NCI-H2107 treated with DMSO at 0.1 percent for 48 hours (cell line): ENCODE data around the gene SLC12A7.
"Not testable (repeated sequence)": the region's sequence is repeated elsewhere in the genome, so short reads cannot be mapped to it uniquely, and the experiment has no call there.

Experiments
- DNase-seq: peaks from one replicate; lab custom pipeline; 2025; ENCODE audit not compliant: unreplicated experiment; lab: John Stamatoyannopoulos, UW

SLC12A7 gene

DNA sequence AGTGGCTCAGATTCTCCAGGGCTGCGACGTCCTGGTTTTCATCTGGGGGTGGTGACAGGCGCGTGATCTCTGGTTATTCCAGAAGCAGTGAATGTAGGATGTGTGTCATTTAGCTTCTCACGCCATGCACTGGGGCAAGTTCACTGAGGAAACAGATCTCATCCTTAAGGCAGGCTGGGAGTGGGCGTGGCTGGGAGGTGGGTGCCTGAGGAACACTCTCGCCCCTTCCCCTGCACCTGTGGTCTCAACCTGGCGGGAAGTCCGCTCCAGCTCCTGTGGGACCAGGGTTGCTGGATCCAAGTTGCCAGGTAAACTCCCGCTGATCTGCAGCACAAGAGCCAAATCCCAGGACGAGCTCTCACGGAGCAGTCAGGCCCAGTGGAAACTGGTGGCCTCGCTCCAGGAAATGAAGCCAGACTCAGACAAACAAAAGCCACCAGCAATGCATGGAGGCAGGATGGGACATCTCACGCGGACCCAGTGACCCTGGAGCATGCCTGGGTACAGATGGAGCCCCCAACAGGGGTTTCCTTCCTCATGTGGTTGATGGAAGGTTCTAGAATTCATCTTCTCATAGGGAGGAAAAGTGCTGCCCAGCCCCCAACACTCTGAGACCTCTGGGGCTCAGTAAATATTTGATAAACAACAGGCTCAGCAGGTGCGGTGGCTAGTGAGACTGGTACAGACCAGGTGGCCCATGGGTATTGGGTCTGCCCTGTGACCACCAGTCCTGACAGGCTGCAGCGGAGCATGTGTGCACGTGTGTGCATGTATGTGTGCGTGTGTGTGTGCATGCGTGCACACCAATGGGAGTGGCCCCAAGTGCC is 16.3 kb upstream of the SLC12A7 start:
- peak; percentile 54 for DNase-seq

DNA sequence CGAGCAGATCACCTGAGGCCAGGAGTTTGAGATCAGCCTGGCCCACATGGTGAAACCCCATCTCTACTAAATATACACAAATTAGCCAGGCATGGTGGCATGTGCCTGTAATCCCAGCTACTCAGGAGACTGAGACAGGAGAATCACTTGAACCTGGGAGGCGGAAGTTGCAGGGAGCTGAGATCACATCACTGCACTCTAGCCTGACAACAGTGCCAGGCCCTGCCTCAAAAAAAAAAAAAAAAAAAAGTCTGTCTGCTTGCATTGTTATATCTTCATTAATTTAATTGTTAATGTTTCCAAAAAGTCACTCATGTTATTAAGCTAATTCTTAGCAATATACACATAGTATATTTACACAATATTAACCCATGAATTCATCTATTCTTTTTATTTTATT is 13.8 kb upstream of the SLC12A7 start:
- not testable (repeated sequence) for DNase-seq

DNA sequence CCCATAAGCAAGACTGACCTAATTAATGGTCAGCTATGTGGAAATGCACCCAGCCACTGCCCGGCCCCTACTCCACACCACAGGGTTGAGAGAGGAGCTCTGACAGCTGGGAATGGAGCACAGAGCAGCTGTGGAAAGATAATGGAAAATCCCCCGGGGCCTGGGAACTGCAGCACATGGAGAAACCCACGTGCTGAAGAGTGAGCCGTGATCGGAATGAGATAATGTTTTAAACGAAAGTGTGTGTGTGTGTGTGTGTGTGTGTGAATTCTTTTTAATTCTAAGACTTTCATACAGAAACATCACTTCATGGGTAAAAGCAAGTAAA is 13.1 kb upstream of the SLC12A7 start:
- no peak for DNase-seq

DNA sequence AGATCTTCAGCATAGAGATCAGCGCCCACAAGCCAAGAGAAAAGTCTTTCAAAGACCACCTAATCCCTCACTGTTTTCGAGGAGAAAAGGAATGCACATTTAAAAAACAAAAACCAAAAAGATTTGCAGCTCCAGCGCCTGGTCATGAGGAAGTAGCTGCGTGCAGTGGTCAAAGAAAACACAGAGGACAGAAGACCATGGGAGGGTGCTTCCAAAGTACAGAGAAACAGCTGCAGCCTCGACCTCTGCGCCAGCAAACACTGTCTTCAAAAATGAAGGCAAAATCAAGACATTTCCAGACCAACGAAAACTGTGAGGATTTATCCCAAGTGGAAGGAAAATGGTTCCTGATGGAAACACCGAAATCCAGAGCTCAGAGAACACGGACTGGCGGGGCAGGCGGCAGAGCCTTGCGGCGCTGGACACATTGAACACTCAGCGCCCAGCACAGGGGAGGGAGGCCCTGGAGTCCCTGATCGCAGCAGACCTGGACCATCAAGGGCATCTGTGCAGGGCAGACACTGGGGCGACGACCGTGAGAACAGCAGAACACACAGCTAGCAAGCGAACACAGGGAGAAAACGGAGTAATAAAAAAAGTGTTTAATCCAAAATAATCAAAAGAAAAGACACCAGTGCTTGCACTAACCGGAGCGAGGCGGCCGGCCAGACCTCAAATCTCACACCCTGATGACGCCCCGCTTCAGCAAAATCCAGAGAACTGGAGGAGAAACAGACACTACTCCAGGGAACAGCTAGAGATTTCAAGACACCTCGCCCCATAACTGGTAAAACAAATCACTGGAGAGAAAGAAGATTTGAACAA is 12.6 kb upstream of the SLC12A7 start:
- DNase-seq = no peak

DNA sequence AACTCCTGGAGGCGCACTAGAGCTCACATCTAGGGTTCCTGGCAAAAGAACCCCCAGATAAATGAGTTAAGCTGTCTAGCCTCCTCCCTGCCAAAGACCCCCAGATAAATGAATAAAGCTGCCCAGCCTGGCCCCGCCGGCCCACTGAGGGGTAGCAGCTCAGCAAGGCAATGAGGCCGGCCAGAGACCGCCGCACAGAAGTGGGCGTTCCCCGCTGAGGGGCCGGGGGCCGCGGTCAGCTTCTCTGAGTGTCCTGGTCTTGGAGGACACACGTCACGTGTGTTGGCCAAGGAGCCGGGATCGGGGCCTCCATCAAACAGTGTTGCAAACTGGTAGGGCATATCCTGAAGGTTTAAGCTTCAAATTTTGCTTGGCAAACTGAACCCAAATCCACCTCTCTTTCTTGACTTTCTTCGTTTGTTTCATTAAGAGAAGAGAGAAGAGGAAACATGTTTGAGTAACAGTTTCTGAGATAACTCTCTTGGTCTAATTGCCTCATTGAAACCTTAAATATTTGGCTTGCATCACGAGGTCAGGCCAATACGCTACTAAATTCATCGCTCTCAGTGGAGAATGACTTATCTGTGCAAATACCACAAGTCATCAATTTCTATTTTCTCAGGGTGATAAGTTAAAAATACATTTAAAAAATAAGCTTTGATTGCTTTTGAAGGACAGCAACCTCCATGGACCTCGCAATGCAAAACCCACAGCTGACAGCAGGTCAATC is 11.7 kb upstream of the SLC12A7 start:
- no peak for DNase-seq

DNA sequence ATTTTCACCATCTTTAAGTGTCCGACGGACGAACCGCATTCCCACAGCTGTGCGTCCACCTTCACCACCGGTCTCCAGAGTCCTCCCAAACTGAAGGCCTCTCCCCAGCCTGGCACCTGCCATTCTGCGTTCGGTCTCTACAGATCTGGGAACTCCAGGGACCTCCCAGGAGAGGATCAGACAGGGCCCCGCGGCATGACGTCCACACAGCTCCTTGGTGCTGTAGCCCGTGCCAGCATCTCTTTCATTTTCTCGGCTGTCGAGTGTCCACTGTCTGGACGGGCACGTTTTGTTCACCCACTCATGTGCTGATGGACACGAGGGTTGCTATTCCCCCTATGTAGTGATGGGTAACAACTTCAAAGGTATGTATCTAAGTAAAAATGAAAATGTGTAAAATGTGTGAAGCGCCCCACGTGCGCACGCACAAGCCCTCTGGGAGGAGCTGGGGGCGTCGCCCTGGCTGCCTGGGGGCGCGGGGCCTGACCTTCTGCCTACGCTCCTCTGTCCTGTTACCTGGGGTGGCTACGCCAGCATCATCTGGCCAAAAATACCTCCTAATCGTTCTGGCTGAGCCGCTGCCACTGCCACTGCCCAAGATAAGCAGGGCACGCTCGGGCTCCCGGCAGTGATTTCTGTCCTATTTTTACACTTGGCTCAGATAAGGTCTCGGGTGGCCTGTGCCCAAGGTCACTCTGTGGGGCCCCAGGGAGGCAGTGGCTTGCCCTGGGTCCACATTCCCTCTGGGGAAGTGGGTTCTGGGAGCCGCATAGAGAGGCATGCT is 10.8 kb upstream of the SLC12A7 start:
- DNase-seq = no peak

DNA sequence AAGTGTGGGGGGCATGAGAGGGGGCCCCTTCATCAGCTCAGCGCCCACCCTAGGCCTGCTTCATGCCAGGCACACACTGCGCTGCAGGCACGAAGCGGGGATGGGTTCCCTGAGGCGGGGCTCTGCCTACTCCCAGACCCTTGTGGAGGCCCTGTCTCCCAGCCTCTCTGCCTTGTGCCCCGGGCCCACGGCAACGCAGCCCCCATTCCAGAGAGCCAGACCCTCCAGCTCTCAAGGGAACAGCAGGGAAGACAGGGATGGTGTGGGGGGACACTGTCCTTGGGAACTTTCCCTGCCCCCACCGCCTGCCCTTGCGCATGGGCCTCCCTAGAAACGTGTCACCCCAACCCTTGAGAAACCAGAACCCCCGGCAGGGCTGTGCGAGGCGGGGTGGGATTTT is 10.0 kb upstream of the SLC12A7 start:
- no peak for DNase-seq

DNA sequence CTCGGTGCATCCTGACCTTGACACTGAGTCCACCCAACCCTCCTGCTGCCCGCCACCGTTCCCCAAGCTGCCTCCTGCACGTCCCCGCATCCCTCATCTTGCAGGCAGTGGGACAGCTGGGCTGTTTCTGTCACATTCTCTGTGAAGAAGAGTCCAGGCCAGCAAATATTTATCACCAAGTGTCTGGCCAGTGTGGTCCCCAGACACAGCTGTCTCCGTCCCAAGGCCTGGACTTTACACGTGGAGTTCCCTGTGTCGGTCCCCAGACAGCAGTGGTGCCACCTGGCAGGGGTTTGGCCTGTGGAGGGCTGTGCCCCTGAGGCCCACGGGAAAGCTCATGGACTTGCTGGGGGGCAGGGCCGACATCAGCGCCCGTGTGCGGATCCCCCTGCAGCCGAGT is 9.2 kb upstream of the SLC12A7 start:
- DNase-seq = no peak

DNA sequence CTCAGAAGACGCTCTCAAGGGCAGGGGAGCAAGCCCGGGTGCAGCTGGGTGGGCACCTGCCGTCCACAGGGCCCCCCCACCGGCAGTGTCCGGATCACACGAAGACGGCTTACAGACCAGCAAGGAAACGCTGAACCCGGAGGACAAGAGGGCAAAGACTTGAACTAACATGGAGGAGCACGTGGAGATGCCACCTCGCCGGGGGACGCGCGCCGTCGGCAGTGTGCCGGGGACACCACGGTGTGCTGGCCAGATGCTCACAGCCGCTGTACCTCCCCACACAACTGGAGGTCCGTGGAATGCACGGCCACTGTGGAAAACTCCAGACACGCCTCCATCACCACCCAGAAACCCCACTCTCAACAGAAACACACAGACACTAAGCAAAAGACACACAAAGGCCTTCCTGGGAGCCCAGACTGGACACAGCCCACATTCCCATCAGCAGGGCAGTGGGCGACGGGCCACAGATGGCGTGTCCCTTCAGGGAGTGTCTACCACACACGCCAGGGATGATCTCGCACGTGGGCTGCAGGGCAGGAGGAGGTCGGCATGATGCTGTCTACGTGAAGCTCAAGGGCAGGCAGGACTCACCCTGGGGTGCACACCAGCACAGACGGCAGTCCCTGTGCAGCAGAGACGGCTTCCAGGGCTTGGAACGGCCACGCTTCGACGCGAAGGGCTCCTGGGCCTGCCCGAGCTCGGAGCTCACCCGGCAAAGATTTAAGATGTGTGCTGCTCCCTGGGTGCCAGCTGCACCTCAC is 8.6 kb upstream of the SLC12A7 start:
- no peak for DNase-seq

DNA sequence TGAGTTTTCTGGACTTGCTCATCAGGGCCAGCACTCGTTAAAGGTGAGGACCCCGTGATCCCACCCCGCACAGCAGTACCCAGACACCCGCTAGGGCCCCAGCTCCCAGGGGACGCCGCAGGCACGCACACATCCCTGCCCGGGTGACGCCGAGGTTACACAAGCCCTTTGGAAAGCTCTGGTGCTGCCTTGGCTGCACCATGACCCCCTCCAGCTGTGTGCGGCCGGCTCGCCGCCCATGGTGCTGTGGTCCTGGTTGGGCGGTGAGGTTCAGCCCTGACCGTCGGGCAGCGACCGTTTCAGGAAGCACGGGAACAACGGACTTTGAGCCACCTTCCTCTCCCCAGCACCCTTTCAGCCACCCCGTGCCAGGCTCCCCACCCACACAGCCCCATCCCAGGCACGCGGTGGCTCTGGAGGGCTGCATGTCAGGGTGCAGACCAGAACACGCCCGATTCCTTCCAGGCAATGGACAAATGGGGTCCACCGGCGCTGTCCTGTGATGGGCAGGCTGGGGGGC is 7.5 kb upstream of the SLC12A7 start:
- DNase-seq = no peak

DNA sequence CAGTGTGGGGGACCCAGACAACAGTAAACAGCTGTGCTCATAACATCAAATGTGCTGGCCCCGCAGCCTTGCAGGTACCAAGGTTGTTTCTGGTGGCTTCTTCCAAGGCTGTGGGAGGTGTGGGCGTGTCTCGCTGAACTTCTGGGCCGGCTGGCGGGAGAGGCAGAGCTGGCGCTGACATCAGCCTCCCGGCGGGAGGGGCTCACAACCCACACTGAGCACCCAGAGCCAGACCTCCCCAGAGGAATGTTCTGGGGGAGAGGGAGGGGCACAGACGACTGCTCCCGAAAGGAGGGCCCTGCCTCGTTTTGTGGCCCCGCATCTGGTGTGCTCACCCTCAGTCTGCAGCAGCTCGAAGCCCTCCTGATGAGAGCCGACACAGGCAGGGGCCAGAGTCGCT is 6.9 kb upstream of the SLC12A7 start:
- no peak for DNase-seq

DNA sequence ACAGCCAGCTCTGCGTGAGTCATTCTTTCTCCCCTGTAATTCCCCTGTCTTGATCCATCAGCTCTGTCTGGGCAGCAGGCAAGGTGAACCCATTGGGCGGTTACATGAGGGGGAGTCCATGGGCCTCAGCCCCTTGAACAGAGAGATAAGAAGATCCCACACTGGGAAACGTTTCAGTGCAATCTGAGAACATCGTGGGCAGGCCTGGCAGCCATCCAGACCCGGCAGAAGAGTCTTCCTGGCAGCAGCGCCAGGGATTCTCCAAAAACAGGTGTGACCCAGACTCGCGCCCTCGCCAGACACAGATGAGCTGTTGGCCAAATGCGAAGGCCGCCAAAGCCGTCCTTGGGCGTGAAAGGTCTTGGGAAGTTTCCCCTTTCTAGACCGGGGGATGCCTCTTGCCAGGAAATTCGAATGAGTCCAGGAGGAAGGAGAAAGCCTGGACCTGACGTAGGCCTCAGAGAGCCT is 6.4 kb upstream of the SLC12A7 start:
- DNase-seq = peak; percentile 64

DNA sequence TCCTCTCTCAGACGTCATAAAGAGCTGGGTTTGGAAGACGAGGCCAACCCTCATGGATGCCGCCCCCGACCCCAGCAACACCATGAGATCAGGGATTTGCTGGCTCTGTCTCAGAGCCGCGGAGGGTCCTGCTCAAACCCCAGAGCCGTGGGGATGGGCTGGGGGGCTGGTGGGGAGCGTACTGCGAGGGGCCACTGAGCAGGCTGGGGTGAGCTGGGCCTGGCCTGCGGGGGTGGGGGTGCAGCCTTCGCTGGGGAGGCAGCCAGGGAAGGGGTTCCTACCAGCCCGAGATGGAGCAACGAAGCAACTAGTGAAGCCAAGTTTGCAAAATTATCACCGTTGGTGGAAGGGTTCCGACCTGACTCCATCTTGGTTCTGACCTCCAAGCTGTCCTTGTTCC is 5.1 kb upstream of the SLC12A7 start:
- DNase-seq = no peak

DNA sequence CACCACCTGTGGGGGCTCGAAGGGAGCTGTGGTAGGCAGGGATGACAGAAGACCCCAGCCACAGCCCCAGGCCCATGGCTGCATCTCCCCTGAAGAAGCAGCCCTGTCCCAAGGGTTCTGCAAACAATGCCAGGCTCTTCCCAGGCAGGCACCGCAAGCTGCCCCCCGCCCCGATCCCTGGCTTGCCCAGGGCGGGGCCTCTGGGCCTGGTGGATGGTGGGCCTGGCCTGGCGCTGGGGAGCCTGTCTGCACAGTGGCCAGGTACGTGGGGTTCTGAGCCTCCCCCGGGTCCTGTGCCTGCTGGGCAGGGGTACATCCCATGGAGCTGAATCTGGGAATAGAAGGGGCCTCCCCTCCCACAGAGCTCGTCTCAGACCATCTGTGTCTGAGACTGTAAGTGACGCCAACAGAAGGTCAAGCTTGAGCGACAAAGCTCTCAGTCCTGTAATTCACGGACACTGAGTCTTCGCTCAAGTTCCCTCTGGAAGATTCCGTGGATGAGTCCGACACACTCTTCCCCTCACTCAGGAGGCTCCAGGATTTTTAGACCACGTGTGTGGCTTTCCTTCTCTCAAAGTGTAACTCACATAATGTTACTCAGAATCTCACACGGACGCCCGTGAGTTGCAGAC is 4.4 kb upstream of the SLC12A7 start:
- DNase-seq = no peak

DNA sequence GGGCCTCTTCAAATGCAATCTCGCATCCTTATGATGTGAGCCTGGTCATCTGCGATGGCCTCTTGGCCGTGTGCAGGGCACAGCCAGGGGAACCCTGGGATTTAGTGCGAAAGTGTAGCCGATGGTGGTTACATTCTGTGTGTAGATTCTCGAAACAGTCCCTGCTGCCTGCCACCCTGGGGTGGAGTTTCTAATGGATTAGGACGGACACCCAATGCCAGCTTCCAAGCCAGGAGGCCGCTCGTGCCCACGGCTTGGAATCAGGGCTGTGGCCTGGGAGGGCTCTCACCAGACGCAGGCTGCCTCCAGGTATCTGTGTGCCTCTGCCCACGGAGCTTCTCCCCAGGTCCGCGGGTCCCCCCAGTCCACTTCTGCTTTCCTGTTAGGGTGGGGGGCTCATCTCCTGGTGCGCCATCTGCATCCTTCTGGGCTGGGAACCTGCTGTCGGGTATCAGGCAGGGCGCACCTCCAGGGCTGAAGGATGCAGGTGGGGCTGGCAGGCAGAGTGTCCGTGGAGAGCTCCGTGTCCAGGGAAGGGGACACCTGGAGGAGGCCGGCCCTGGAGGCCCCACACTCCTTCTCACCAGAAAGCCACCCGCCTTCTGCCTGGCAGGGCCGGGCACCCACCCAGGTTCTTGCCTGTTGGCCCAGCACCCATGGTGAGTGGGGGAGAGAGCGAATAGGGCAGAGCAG is 3.4 kb upstream of the SLC12A7 start:
- DNase-seq = no peak

DNA sequence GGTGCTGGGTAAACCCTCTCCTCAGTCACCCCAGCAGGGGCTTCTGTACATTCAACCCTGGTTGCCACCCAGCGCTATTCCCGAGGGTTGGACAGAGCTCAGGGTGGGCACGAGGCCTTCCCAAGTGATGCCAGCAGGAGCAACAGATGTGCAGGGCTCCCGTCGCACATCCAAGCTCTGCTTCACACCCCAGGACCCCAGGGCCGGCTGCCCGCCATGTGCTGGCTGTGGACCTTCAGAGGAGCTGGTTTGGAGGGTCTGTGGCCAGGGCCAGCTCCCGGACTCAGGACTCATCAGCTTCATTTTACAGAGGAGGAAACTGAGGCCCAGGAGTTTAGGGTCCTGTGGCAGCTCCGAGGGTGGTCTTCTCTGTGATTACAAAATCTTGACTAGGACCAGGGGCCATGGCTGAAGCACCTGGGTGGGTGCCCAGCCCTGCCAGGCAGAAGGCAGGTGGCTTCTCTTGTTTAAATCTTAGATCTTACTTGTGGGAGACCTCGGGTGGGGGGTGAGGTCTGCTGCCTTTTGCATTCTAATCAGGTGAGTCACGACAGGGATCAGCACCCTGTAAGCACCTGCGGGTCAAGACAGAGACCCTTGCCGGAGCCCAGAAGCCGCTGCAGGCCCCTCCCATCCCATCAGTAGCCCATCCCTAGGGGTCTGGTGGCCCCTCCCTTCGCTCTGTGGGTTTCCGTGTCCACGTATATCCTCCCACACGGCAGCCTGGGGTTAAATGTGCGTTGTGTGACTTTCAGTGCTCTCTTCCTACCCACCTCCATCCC is 2.1 kb upstream of the SLC12A7 start:
- DNase-seq = no peak

DNA sequence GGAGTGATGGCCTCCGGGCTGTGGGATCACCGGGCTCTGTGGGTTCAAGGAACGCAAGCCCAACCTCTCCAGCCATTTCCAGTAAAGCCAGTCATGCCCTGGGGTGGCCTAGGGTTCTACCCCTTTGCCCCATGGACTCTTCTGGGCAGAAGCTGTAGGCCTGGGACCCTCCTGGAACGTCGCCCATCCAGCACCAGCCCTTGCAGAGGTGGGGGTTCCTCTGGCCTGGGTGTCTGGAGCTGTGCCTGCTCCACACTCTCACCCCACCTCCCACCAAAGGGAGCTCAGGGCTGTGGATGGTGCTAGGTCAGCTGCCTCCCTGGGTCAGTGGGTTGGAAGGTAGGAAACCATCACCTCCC is 1.4 kb upstream of the SLC12A7 start:
- no peak for DNase-seq

DNA sequence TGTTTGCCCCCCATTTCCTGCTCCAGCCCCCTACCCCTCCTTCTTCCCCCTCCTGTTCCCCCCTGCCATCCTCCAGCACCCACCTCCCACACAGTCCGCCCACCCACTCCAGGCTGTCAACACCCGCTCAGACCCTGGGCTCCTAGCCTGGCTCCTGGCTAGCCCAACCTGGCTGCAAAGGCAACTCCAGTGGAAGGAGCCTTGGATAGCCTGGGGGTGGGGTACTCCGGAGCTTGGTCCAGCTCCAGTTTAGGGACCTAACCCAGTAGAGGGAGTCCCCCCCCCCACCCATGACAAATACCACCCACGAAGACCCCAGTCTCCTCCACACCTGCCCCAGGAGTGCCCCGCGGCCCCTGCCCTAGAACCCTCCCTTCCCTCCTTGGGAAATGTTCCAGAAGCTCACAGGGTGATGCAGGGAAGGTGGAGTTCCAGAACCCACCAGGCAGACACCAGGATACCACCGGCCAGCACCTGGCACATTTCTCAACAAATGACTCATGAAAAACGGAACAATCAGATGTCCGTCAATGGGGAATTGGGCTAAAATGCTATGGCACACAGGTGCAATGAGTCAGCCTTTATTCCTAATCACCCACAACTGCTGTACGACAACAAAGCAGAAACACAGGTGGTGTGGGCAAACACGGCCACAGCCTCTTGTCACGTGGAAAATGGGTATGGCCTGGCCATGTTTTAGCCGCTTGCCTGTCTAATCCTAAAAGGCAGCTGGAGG is 901 bp upstream of the SLC12A7 start:
- no peak for DNase-seq
